Osteoblast (primary cell): ENCODE measurements around the gene SQSTM1. TPM values are rescaled to one million over a fixed set of nuclear protein-coding genes. Genes with fewer than 3 reads are reported as not detected.

Experiments used
- DNase-seq: peaks from one replicate; pipeline ENCODE4 v3.0.0; 2011; ENCODE audit warnings: low spot score, mixed read lengths; ENCODE audit not compliant: insufficient read length; ENCODE audit errors: missing footprints
- H2AFZ ChIP-seq: 2 replicates; pipeline ENCODE4 v1.6.0; 2011; ENCODE audit warnings: mild to moderate bottlenecking, low read length
- H3K27ac ChIP-seq: 2 replicates; pipeline ENCODE4 v1.5.1; 2011; ENCODE audit warnings: mild to moderate bottlenecking, low read depth, low read length, moderate library complexity
- H3K27me3 ChIP-seq: 2 replicates; pipeline ENCODE4 v1.6.0; 2012; ENCODE audit warnings: mild to moderate bottlenecking, control low read depth, inconsistent platforms, low read length, moderate library complexity; ENCODE audit not compliant: insufficient read depth
- H3K36me3 ChIP-seq: 2 replicates; pipeline ENCODE4 v1.5.1; 2011; ENCODE audit warnings: mild to moderate bottlenecking, low read length, control low read depth, moderate library complexity; ENCODE audit not compliant: insufficient read depth
- H3K4me1 ChIP-seq: 2 replicates; pipeline ENCODE4 v1.5.1; 2011; ENCODE audit warnings: mild to moderate bottlenecking, low read length, control low read depth, moderate library complexity; ENCODE audit not compliant: insufficient read depth
- H3K4me2 ChIP-seq: 2 replicates; pipeline ENCODE4 v1.6.0; 2011; ENCODE audit warnings: mild to moderate bottlenecking, low read length; ENCODE audit not compliant: insufficient read depth
- H3K4me3 ChIP-seq: fragments of 200-600 bp; sonication (generic); 3 replicates; pipeline ENCODE4 v1.5.1; 2012; ENCODE audit warnings: mild to moderate bottlenecking, low read length, inconsistent platforms; ENCODE audit not compliant: insufficient read depth
- H3K79me2 ChIP-seq: 2 replicates; pipeline ENCODE4 v1.6.0; 2012; ENCODE audit warnings: mild to moderate bottlenecking, low read length, control low read depth, inconsistent platforms; ENCODE audit not compliant: insufficient read depth
- H3K9me3 ChIP-seq: 2 replicates; pipeline ENCODE4 v1.5.1; 2011; ENCODE audit warnings: low read depth, low read length, control low read depth
- H4K20me1 ChIP-seq: 2 replicates; pipeline ENCODE4 v1.6.0; 2012; ENCODE audit warnings: mild to moderate bottlenecking, low read length, control low read depth; ENCODE audit not compliant: insufficient read depth
- total RNA-seq: library from RNA; depleted of rRNA; stranded (reverse); fragments of >200 nt; gene quantifications from 2 replicates; pipeline ENCODE4 v1.2.3, GENCODE V29; 2012
- TF ChIP-seq, protein P1 (sequence below): IDR thresholded peaks from 2 replicates; pipeline ENCODE4 v1.5.1; 2011; ENCODE audit warnings: mild to moderate bottlenecking, low read depth, low read length, moderate library complexity; ENCODE audit errors: extremely low read depth

Gene SQSTM1
- total RNA-seq, 1 donor = 992 TPM

- peaks cover 11% of the 10 kb centered on the region for H3K4me1 ChIP-seq
- TF ChIP-seq, protein P1, sequence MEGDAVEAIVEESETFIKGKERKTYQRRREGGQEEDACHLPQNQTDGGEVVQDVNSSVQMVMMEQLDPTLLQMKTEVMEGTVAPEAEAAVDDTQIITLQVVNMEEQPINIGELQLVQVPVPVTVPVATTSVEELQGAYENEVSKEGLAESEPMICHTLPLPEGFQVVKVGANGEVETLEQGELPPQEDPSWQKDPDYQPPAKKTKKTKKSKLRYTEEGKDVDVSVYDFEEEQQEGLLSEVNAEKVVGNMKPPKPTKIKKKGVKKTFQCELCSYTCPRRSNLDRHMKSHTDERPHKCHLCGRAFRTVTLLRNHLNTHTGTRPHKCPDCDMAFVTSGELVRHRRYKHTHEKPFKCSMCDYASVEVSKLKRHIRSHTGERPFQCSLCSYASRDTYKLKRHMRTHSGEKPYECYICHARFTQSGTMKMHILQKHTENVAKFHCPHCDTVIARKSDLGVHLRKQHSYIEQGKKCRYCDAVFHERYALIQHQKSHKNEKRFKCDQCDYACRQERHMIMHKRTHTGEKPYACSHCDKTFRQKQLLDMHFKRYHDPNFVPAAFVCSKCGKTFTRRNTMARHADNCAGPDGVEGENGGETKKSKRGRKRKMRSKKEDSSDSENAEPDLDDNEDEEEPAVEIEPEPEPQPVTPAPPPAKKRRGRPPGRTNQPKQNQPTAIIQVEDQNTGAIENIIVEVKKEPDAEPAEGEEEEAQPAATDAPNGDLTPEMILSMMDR = no peak
- H2AFZ ChIP-seq = no peak overlapping the region
- H3K36me3 ChIP-seq = peaks cover 38% of the 10 kb centered on the region
- peak; percentile 50 for DNase-seq
- no peak overlapping the region for H3K27ac ChIP-seq
- no peaks in the 10 kb centered on the region for H3K27me3 ChIP-seq
- peaks cover 4% of the 10 kb centered on the region for H4K20me1 ChIP-seq
- no peak overlapping the region for H3K4me3 ChIP-seq
- H3K79me2 ChIP-seq = peaks cover 11% of the 10 kb centered on the region
- H3K9me3 ChIP-seq = no peaks in the 10 kb centered on the region
- H3K4me2 ChIP-seq = no peak overlapping the region
Measured at GRCh38 chr5:179862296-179862695, 41.6 kb downstream of the SQSTM1 start.

DNA sequence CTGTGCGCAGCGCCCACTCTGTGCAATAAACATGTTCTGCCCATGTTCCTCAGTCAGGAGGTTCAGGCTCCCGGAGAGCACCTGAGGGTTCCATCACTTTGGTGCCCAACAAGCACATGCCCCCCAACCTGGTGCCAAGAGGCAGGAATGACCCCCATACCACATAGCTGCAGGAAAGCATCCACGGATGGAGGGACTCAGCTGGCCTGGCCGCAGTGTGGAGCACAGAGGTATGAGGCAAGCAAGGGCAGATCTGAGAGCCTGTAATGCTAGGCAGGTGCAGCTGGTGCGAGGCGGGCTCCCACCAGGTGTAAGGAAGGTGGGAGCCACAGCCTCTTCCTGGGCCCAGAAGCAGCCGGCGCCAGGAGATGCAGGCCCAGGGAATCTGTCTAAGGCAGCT lies 42.2 kb downstream of the SQSTM1 start:
- Histone ChIP-seq H3K36me3 (peaks cover 42% of the 10 kb centered on the region), H3K4me2 (no peak overlapping the region), H3K79me2 (peaks cover 7% of the 10 kb centered on the region), H3K9me3 (no peaks in the 10 kb centered on the region), H4K20me1 (peaks cover 4% of the 10 kb centered on the region), H3K27me3 (no peaks in the 10 kb centered on the region), H2AFZ (no peak overlapping the region), H3K4me1 (peaks cover 11% of the 10 kb centered on the region), H3K4me3 (no peak overlapping the region), H3K27ac (no peak overlapping the region)
- TF ChIP-seq, protein P1 = no peak
- DNase-seq = peak; percentile 36

GRCh38 chr5:179863449-179864085 lies 42.9 kb downstream of the SQSTM1 start:
- no peaks in the 10 kb centered on the region for H3K79me2 ChIP-seq
- peaks cover 42% of the 10 kb centered on the region for H3K36me3 ChIP-seq

DNA sequence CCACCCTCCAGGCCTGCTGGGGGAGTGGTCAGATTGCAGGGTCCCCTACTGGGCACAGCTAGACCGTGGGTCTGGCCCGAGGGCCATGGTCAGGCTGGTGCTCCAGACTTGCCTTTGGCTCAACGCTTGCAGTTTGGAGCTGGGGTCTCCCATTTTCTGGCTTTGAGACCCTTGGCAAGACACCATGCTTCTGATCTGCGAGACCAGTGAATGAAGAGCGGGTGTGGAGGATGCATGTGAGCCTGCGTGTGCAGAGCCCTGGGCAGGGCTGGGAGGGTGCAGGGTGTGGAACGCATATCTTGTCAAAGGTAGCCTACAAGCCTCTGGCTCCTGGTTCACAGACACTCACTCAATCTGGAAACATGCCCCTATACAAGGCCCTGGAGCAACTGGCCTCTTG lies 44.0 kb downstream of the SQSTM1 start:
- Histone ChIP-seq H4K20me1 (no peaks in the 10 kb centered on the region), H3K27ac (no peak overlapping the region), H3K79me2 (no peaks in the 10 kb centered on the region), H3K27me3 (no peaks in the 10 kb centered on the region), H3K36me3 (peaks cover 49% of the 10 kb centered on the region), H3K4me2 (no peak overlapping the region), H3K4me3 (no peak overlapping the region), H3K9me3 (no peaks in the 10 kb centered on the region), H2AFZ (no peak overlapping the region), H3K4me1 (peaks cover 8% of the 10 kb centered on the region)
- TF ChIP-seq, protein P1 = no peak
- DNase-seq = peak; percentile 56

More at GRCh38 chr5:179863449-179864085, 42.9 kb downstream of the SQSTM1 start:
- no peak overlapping the region for H3K27ac ChIP-seq
- H3K4me1 ChIP-seq = peaks cover 11% of the 10 kb centered on the region
- H4K20me1 ChIP-seq = no peaks in the 10 kb centered on the region
- TF ChIP-seq, protein P1 = no peak
- H2AFZ ChIP-seq = no peak overlapping the region
- H3K9me3 ChIP-seq = no peaks in the 10 kb centered on the region
- H3K4me2 ChIP-seq = no peak overlapping the region
- H3K27me3 ChIP-seq = no peaks in the 10 kb centered on the region
- DNase-seq = peak; percentile 21
- H3K4me3 ChIP-seq = no peak overlapping the region
